ENCODE measurements around the gene PFDN1. TPM values are rescaled to one million over a fixed set of nuclear protein-coding genes. Genes with fewer than 3 reads are reported as not detected.

PFDN1 gene
- total RNA-seq, 1 experiment from 2014 or later, result 71.9 TPM

- no peak for DNase-seq
- intact Hi-C loops (cut with micrococcal nuclease; ENCODE audit: unreplicated experiment), result loop anchor here (5.0 kb wide), 2 partner anchors 51 to 171 kb away; partner anchors contain the start of gene CYSTM1
- no peak for TF ChIP-seq CTCF (IDR thresholded peaks at IDR 0.05; ENCODE audit: unreplicated experiment)
- Mint-ChIP-seq H3K27ac (ENCODE audit: unreplicated experiment) (peak overlapping the region; percentile 17), H3K27me3 (ENCODE audit: unreplicated experiment) (no peaks in the 10 kb centered on the region), H3K9me3 (ENCODE audit: low read depth, unreplicated experiment) (no peaks in the 10 kb centered on the region), H3K36me3 (ENCODE audit: insufficient read depth, unreplicated experiment) (peaks cover 37% of the 10 kb centered on the region), H3K4me1 (ENCODE audit: low read depth, unreplicated experiment) (peaks cover 53% of the 10 kb centered on the region), H3K4me3 (ENCODE audit: low read depth, unreplicated experiment) (peak overlapping the region; percentile 95)
- CTCF ChIA-PET, result interaction anchor here (0.6 to 5.4 kb wide), 5 partner anchors 11 to 106 kb away, joined by 3 to 169 read pairs (median 3); no protein-coding TSS in a partner anchor
- no TSS peak for BruUV-seq (replicated peaks)
Observed at GRCh38 chr5:140348104-140348503, 45.2 kb upstream of the PFDN1 start.

- H3K27me3 Mint-ChIP-seq (ENCODE audit: unreplicated experiment), result no peaks in the 10 kb centered on the region
- no peaks in the 10 kb centered on the region for H3K9me3 Mint-ChIP-seq (ENCODE audit: low read depth, unreplicated experiment)
- intact Hi-C loops (cut with micrococcal nuclease; ENCODE audit: unreplicated experiment), result loop anchor here (5.0 kb wide), 2 partner anchors 50 to 170 kb away; partner anchors contain the start of gene CYSTM1
- CTCF ChIA-PET, result interaction anchor here (0.9 to 5.4 kb wide), 15 partner anchors 9 to 371 kb away, joined by 3 to 169 read pairs (median 8); partner anchors contain the start of gene PFDN1
- peak overlapping the region; percentile 95 for H3K4me3 Mint-ChIP-seq (ENCODE audit: low read depth, unreplicated experiment)
- peaks cover 42% of the 10 kb centered on the region for H3K36me3 Mint-ChIP-seq (ENCODE audit: insufficient read depth, unreplicated experiment)
- BruUV-seq (replicated peaks), result no TSS peak
- TF ChIP-seq CTCF (IDR thresholded peaks at IDR 0.05; ENCODE audit: unreplicated experiment), result no peak
- H3K27ac Mint-ChIP-seq (ENCODE audit: unreplicated experiment), result peak overlapping the region; percentile 48
- DNase-seq, result no peak
- peaks cover 53% of the 10 kb centered on the region for H3K4me1 Mint-ChIP-seq (ENCODE audit: low read depth, unreplicated experiment)
Observed at GRCh38 chr5:140347360-140347759, 44.5 kb upstream of the PFDN1 start.

GRCh38 chr5:140346348-140347221, 43.7 kb upstream of the PFDN1 start, which contains the start of gene HBEGF:
TSS of gene HBEGF (minus strand) at chr5:140346603. CDS start at chr5:140346328, 275 bp downstream.
- DNase-seq, result peak; percentile 91
- Mint-ChIP-seq H3K9me3 (ENCODE audit: low read depth, unreplicated experiment) (no peaks in the 10 kb centered on the region), H3K36me3 (ENCODE audit: insufficient read depth, unreplicated experiment) (peaks cover 49% of the 10 kb centered on the region), H3K27me3 (ENCODE audit: unreplicated experiment) (no peaks in the 10 kb centered on the region), H3K27ac (ENCODE audit: unreplicated experiment) (peak within 1 kb of the TSS; percentile 63), H3K4me3 (ENCODE audit: low read depth, unreplicated experiment) (peak within 1 kb of the TSS; percentile 95), H3K4me1 (ENCODE audit: low read depth, unreplicated experiment) (peaks cover 53% of the 10 kb centered on the region)
- TF ChIP-seq CTCF (IDR thresholded peaks at IDR 0.05; ENCODE audit: unreplicated experiment), result peak; percentile 49
- intact Hi-C loops (cut with micrococcal nuclease; ENCODE audit: unreplicated experiment), result loop anchor here (1.0 to 5.0 kb wide), 3 partner anchors 49 to 169 kb away; partner anchors contain the start of gene CYSTM1
- CTCF ChIA-PET, result interaction anchor here (0.5 to 5.4 kb wide), 30 partner anchors 9 to 1318 kb away, joined by 3 to 169 read pairs (median 4); partner anchors contain the start of genes ANKHD1 and PFDN1
- BruUV-seq (replicated peaks), result no TSS peak

- Mint-ChIP-seq H3K9me3 (ENCODE audit: low read depth, unreplicated experiment) (no peaks in the 10 kb centered on the region), H3K27me3 (ENCODE audit: unreplicated experiment) (no peaks in the 10 kb centered on the region)
- CTCF ChIA-PET, result interaction anchor here (0.5 to 5.4 kb wide), 28 partner anchors 8 to 1318 kb away, joined by 3 to 169 read pairs (median 4); partner anchors contain the start of genes ANKHD1 and PFDN1
Observed at GRCh38 chr5:140345919-140346347, 43.0 kb upstream of the PFDN1 start.

More at GRCh38 chr5:140345919-140346347, 43.0 kb upstream of the PFDN1 start:
- Mint-ChIP-seq H3K4me3 (ENCODE audit: low read depth, unreplicated experiment) (peak overlapping the region; percentile 95), H3K27ac (ENCODE audit: unreplicated experiment) (peak overlapping the region; percentile 63), H3K36me3 (ENCODE audit: insufficient read depth, unreplicated experiment) (peaks cover 49% of the 10 kb centered on the region), H3K4me1 (ENCODE audit: low read depth, unreplicated experiment) (peaks cover 53% of the 10 kb centered on the region)
- peak; percentile 61 for TF ChIP-seq CTCF (IDR thresholded peaks at IDR 0.05; ENCODE audit: unreplicated experiment)
- peak; percentile 77 for DNase-seq
- BruUV-seq (replicated peaks), result no TSS peak
- intact Hi-C loops (cut with micrococcal nuclease; ENCODE audit: unreplicated experiment), result loop anchor here (1.0 to 5.0 kb wide), 3 partner anchors 49 to 169 kb away; partner anchors contain the start of gene CYSTM1

All from Calu3 (cell line).